Placental epithelial cell (primary cell): ENCODE results near the gene GABRR1. TPM values are rescaled to one million over a fixed set of nuclear protein-coding genes. Genes with fewer than 3 reads are reported as not detected.

ENCODE experiments used
- total RNA-seq: library from RNA; depleted of rRNA; stranded (reverse); fragments of >200 nt; gene quantifications from 2 replicates; pipeline ENCODE4 v1.2.3, GENCODE V29; 2012

The GABRR1 gene
- not detected in 2 replicates for total RNA-seq

GRCh38 chr6:89217299-89217910 is at the start of gene GABRR1:
GABRR1 (minus strand) TSS chr6:89217358; CDS start chr6:89217322, 36 bp downstream.

GRCh38 chr6:89145956-89146717 is 71.0 kb downstream of the GABRR1 start, which contains the start of gene PM20D2:
PM20D2 (plus strand) TSS chr6:89146055; CDS start chr6:89146145, 90 bp downstream.

Other genes starting within 250 kb of the GABRR1 start
- 69.4 and 190 TPM in 2 replicates for gene PNRC1, start 136.6 kb downstream of the GABRR1 start, total RNA-seq
- 0.43 and 1.2 TPM in 2 replicates for gene SRSF12, start 99.3 kb downstream of the GABRR1 start, total RNA-seq
- 1.6 and 2.6 TPM in 2 replicates for gene PM20D2, start 71.3 kb downstream of the GABRR1 start, total RNA-seq
- gene GABRR2, start 97.9 kb upstream of the GABRR1 start, total RNA-seq, result 0.54 and 1.2 TPM in 2 replicates
- gene UBE2J1, start 135.4 kb upstream of the GABRR1 start, total RNA-seq, result 80.1 and 210 TPM in 2 replicates
- gene RRAGD, start 194.9 kb upstream of the GABRR1 start, total RNA-seq, result 0.54 and 0.79 TPM in 2 replicates
- 3.1 and 14.5 TPM in 2 replicates for gene ANKRD6, start 215.8 kb upstream of the GABRR1 start, total RNA-seq